SHP77 (cell line): Measurements from ENCODE around the gene ARL17B.
"Not testable (repeated sequence)": the region's sequence is repeated elsewhere in the genome, so short reads cannot be mapped to it uniquely, and the experiment has no call there.

ENCODE experiments used
- DNase-seq, 2 experiments: peaks; one replicate each; lab custom pipeline; 2025; lab: John Stamatoyannopoulos, UW

Gene ARL17B

GRCh38 chr17:46244949-46245768 is 116.4 kb downstream of the ARL17B start:
- not testable (repeated sequence) for DNase-seq

- not testable (repeated sequence) for DNase-seq
These were observed 117.1 kb downstream of the ARL17B start for GRCh38 chr17:46244339-46244913.

DNA sequence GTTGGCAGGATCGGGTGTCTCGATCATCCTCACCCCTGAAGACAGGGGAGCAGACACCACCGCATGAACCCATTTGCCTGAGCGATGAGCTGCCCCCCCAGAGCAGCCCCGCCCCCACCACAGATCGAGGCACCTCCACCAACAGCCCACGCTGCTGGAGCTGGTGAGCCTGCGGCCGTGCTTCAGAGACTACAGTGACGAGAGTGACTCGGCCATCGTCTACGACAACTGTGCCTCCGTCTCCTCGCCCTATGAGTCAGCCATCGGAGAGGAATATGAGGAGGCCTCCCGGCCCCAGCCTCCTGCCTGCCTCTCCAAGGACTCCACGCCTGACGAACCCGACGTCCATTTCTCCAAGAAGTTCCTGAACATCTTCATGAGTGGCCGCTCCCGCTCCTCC is 117.6 kb downstream of the ARL17B start:
- not testable (repeated sequence) for DNase-seq

DNA sequence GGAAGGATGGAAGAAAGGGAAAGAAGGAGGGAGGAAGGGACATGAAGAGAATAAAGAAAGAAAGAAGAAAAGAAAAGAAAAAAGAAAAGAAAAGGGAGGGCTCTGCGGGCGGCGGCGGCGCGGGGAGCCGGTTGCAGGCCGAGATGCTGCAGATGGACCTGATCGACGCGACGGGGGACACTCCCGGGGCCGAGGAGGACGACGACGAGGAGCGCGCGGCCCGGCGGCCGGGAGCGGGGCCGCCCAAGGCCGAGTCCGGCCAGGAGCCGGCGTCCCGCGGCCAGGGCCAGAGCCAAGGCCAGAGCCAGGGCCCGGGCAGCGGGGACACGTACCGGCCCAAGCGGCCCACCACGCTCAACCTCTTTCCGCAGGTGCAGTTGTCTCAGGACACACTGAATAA is 118.1 kb downstream of the ARL17B start:
- not testable (repeated sequence) for DNase-seq

DNA sequence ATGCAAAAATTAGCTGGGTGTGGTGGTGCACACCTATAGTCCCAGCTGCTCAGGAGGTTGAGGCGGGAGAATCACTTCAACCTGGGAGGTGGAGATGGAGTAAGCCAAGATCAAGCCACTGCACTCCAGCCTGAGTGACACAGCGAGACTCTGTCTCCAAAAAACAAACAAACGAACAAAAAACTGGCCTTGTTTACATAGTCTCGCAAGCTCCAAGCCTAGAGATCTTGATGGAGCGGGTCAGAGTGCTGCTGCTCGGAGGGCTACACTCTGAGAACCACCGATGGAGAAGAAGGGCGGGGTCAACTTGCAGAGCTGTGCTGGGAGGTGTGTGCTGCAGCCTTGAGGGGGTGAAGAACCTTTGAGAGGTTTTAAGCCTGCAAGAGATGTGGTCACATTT is 130.2 kb downstream of the ARL17B start:
- not testable (repeated sequence) for DNase-seq

DNA sequence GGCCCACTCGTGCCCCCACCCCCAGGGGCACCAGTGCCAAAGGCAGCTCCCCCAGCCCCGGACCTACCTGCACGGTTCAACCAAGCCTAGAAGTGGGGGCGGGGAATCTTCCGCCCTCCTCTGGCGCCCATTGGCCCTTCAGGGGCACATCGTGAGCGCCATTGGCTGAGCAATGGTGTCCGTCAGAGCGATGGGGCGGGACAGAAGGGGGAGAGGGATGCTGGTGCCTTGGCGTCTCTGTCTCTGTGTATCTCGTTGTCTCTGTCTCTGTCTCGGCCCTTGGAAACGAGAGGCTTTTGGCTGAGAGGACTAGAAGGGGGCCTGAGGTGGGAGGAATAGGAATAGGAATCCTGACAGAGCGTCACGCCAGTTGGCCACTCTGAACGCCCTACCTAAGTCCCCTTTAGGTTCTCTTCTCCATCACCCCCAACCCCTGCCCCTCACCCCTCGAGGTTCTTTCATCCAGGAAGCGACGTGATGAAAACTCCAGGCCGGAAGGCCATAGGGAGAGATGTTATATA is 136.2 kb downstream of the ARL17B start:
- DNase-seq: peak; percentile 100

DNA sequence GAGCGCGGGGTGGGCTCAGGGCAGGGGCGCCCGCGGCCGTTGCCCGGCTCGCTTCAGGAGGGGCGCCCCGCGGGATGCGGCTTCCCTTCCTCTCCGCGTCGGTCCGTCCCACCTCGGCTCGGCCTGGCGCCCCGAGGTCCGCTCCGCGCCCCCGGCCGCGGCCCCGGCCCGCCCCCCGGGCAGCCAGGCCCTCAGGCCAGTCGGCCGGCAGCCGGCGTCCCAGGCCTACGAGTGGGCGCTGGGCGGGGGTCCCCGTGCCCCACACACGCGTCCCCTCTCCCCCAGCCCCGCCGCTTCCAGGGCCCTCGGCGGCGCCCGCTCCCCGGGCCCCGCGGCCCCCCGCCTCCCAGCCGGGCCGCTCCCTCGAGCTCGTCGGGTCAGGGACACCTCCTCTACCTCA is 136.7 kb downstream of the ARL17B start:
- not testable (repeated sequence) for DNase-seq
